22Rv1 (cell line): ENCODE results near the gene KCNH1.

Experiments used
- H3K27ac ChIP-seq: fragments of 450-650 bp; 2 replicates; pipeline ENCODE4 v1.5.1; 2017
- CTCF ChIP-seq: fragments of 450-650 bp; IDR thresholded peaks from 2 replicates; pipeline ENCODE4 v1.5.1; 2017; ENCODE audit warnings: mild to moderate bottlenecking
- ZFX ChIP-seq: fragments of 450-650 bp; IDR thresholded peaks from 2 replicates; pipeline ENCODE4 v1.6.1; 2017; ENCODE audit warnings: antibody characterized with exemption, borderline replicate concordance

KCNH1 gene

DNA sequence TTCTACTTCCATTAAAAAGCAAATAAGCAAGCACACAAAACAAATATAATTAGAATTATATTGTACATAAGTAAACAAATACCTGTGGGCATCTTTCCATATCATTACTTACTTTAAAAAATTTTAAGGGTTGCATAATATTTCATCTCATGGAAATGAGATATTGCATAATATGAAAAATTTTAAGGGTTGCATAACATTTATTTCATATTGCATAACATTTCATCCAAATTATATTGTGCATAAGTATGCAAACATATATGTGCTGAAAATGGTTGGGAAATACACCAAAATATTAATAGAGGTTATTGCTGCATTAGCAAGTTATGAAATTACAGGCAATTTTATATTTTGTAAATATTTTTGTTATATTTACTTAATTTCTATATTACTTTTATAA lies 213.7 kb downstream of the KCNH1 start:
- no peak for TF ChIP-seq CTCF
- TF ChIP-seq ZFX = no peak
- no peak overlapping the region for H3K27ac ChIP-seq

DNA sequence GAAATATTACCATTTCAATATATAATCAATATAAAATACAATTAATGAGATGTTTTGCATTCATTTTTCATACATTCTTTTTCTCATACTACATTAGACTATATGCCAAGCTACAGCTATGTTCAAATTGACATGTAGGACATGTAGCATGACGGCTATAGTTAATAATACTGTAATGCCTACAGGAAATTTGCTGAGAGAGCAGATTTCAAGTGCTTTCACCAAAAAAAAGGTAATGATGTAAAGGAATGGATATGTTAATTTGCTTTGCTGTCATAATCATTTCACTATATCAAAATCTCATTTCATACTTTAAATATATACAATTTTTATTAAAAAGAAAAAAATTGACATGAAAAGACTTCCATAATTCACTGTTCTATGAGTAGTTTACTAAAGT lies 215.1 kb downstream of the KCNH1 start:
- TF ChIP-seq ZFX = no peak
- TF ChIP-seq CTCF = no peak
- H3K27ac ChIP-seq = no peak overlapping the region

DNA sequence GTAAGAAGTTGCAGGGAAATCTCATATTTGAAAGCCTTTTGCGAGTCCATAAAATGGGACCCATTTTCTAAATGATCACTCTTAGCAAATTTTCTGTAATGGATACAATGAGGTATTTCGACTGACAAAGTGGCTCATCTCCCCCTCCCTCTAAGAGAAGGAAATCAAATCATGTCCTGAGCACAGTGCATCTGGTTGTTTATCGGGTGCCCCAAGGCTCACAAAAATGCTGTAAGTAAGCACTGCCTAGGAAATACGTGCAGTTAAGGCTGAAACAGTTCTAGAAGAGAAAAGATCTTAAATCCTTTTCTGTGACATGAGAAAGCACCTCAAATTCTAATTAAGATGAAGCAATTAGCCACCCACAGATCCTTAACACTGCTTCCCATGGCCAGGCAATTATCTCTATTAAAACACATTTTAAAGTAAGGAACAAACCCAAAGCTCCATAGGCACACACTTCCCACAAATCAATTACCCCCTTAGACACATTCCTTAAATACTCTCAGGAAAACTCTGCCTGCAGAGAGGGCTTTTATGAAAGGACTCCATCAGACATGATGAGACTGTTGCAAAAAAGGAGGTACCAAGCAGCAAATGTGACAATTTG lies 216.3 kb downstream of the KCNH1 start:
- H3K27ac ChIP-seq = no peak overlapping the region
- TF ChIP-seq CTCF (no peak), ZFX (no peak)

DNA sequence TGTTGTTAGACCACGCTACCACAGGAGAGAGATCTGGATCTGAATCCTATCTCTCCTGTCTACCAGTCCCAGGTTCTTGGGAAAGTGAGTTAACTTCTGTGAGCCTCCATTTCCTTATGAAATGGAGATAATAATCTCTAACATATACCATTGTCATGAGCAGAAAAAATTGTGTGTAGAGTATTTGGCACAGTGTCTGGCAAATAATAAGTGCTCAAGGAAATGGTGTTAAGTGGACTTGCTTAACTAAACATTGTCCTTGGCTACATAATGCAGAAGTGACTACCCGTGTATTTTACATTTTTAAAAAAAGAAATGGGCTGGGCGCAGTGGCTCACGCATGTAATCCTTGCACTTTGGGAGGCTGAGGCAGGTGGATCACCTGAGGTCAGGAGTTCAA lies 217.4 kb downstream of the KCNH1 start:
- H3K27ac ChIP-seq = no peak overlapping the region
- no peak for TF ChIP-seq ZFX
- no peak for TF ChIP-seq CTCF

DNA sequence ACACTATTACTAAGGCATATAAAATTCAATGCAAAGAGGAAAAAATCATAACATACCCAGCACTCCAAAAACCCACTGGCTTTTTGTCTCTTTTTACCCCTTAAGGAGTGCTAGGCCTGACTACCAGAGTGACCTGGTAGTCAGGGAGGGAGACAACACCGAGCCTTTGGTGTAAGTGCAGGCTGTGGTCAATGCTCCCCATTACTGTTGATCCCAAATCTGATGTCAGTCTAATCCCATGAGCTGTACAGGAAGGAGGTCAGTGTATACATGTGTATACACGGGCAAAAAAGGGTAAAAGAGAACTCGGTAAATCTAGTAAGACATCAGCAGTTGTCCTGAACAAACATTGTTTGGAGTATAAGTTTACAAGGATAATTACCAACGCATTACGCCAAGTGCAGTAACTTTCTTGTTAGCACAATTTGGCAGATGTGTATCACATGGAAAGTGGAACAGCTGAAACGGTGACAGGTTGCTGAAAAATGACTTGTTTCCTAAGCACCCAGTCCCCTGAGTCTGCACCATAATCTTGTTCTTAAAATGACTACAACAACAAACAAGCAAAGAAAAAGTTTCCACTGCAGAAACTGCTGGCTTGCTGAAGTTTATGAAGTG lies 217.9 kb downstream of the KCNH1 start:
- TF ChIP-seq ZFX = no peak
- no peak for TF ChIP-seq CTCF
- H3K27ac ChIP-seq = no peak overlapping the region

GRCh38 chr1:210912752-210913151 lies 221.2 kb downstream of the KCNH1 start:
- TF ChIP-seq ZFX (no peak), CTCF (no peak)
- no peak overlapping the region for H3K27ac ChIP-seq

- H3K27ac ChIP-seq = no peak overlapping the region
- TF ChIP-seq CTCF (no peak), ZFX (no peak)
Measured at GRCh38 chr1:210910020-210910575, 223.8 kb downstream of the KCNH1 start.
